Measurements from ENCODE around the gene NTF4.
"Not testable (repeated sequence)": the region's sequence is repeated elsewhere in the genome, so short reads cannot be mapped to it uniquely, and the experiment has no call there.

DNA sequence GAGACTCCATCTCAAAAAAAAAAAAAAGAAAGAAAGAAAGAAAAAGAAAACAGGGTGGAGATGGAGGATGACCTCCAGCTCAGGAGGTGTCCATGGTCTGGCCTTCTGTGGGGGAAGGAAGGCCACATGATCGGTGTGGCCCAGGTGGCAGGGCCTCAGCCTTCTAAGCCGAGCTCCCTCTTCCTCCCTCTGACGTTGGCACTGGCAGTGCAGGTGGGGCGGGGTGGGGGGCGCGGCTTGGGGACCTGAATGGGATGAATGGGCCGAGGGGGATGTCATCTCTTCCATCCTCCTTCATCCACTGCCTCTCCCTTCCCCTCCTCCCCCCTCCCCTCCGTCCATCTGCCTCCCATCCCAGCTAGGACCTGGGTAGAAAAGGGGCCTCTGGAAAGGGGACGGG, 24.9 kb downstream of the NTF4 start:
- not testable (repeated sequence) for TF ChIP-seq TAF1 (IDR thresholded peaks at IDR 0.05; ENCODE audit: low read depth, low read length); POLR2A (IDR thresholded peaks at IDR 0.05; ENCODE audit: low read depth, low read length); POLR2AphosphoS5 (IDR thresholded peaks at IDR 0.05; ENCODE audit: low read depth, low read length); POU2F2 (IDR thresholded peaks at IDR 0.05; ENCODE audit: low read depth, low read length); SPI1 (IDR thresholded peaks at IDR 0.05; ENCODE audit: low read depth, low read length); PAX5 (IDR thresholded peaks at IDR 0.05; ENCODE audit: insufficient read depth, low read length, severe bottlenecking)

All from GM12891 (cell line).